ENCODE results near the gene RSPO3.
"Not testable (repeated sequence)": the region's sequence is repeated elsewhere in the genome, so short reads cannot be mapped to it uniquely, and the experiment has no call there.

Gene RSPO3

DNA sequence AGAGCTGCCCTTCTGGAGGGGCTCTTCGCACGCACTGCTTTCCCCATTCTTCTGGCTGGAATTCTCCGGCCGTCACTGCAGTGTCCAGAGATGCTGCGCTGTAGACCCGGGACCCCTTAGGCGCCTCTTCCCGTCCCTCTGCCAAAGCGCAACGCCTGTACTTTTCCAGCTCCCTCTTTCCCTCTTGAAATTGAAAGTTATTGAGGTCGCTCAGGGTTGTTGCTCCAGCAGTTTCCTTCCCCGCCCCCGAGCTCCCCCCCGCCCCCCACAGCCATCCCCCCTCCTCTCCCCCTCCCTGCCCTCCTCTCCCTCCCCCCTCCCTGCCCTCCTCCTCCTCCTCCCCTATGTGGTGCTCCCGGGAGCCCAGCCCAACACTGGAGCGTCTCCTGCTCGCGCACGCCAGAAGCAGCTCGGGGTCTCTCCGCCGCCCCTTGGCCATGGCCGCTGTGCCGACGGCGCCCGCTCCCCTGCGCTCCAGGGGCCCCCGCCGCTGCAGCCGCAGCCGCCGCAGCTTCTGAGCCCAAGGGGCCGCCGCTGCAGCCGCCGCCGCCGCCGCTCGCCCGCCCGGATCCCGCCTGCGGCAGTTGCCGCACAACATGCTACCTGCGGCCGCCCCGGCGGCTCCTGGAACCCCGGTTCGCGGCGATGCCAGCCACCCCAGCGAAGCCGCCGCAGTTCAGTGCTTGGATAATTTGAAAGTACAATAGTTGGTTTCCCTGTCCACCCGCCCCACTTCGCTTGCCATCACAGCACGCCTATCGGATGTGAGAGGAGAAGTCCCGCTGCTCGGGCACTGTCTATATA is at the start of gene RSPO3:
Gene RSPO3 (plus strand): TSS at position 374 of the 804 bp plus-strand sequence. CDS start 522 bp downstream, outside the sequence.
- peak; percentile 34 for DNase-seq (ENCODE audit: low read depth)

DNA sequence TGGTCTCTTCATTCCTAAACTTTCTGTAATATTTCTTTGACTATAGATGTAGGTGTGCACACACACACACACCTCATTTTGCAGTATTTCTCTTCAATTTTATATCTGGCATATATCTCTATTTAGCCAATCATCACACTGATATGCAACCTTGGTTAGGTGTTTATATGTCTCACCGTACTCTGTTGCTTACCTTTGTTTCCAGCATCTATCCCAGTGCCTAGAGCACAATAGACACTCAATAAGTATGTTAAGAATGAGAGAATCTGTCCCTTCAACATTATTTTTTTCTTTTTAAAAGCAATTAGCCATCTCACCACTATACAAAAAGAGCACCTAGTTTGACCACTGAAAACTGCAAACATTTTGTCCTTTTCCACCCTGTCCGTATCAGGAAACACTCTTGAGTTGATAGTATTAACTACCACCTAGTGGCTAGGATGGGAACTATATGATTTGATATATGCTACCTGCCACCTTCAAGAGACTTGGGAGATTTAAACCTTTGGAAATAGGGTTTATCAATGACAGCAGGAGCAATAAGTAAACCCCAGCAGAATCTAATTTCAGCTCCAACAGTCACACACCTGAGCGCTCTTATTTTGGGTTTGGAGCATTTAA is 48.7 kb upstream of the RSPO3 start:
- peak; percentile 33 for DNase-seq (ENCODE audit: low read depth)

DNA sequence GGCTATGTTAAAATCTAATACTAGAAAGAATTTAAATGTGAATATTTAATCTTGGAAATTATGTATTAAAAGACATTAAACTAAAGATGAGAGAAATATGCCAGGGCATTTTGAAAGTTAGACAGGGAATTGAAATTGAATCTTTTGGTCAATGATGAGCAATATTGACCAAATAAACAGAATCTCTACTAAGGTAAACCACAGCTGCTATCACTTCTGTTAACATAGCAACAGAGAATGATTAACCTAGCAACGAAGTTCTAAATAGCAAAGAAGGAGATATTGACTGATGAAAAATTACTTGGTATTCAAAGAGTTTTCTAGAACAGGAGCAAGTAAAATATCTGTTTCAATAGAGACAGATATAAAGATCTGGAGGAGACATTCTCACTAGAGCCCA is 45.2 kb upstream of the RSPO3 start:
- no peak for DNase-seq (ENCODE audit: low read depth)

DNA sequence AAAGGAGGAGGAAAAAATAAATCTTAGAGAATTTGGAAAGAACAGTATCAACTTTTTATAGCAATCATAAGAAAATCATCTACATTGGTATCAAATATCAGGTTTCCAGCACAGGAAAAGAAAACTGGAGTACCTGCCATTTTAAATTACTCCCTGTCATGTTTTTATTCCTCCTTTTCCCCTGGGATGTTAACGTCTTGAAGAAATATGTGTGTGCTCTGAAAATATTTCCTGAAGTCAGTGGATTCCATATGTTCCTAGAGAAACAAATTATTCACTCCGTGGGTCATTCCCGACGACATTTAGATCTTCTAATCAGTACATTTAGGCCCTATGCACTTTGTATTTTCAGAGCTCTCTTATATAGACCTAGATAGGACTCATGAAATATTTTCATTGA is 42.0 kb upstream of the RSPO3 start:
- no peak for DNase-seq (ENCODE audit: low read depth)

DNA sequence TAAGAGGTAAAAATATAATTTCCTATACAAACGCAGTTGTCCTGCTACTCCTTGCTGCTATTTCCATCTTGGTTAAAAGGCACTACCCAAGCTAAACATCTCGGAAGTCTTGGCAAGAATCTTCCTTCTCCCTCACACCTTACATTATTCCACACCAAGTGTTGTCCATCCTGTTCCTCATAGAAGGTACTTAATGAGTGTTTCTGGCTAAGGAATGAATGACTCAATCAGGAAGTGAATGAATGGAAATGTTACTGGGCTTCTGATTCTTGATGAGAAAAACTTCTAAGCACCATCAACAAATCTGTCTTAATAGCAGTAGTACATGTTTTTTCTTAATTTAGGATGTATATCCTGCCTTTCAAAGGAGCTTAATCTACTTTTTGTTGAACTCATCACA is 40.6 kb upstream of the RSPO3 start:
- DNase-seq (ENCODE audit: low read depth): no peak

DNA sequence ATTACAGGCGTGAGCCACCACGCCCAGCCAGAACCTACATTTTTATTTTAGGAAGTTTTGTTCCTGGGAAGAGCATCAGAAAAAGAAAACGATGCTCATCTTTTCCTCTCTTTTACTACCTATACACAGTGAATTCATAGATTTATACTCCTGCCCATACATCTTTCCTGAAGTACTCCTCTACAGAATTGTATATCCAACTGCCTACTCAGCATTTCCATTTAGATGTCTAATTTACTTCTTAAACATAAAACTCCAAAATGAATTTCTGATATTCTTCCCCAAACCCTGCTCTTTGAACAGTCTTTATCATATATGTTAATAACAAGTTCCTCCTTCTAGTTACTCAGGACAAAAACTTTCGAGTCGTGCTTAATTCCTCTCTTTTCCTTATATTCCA is 39.8 kb upstream of the RSPO3 start:
- no peak for DNase-seq (ENCODE audit: low read depth)

DNA sequence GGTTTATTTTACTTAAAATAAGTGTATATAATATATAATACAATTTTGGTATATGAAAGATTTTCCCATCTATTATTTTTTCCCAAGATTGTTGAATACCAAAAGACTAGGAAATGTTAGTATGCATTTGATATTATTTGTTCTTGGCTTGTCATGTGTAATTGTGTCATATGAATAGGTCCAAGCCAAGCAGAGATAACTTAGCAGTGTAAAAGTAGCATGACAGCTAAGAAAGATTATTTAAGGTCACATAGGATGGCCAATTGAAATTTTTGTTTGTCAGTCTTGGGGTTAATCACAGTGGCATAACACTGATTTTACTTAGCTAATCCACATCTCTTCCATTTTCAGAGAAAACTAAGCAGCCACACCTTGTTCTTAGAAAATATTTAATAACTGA is 38.8 kb upstream of the RSPO3 start:
- DNase-seq (ENCODE audit: low read depth): no peak

- no peak for DNase-seq (ENCODE audit: low read depth)
Measured at GRCh38 chr6:127080081-127080480, 38.4 kb upstream of the RSPO3 start.

- DNase-seq (ENCODE audit: low read depth): no peak
Measured at GRCh38 chr6:127083231-127083962, 35.1 kb upstream of the RSPO3 start.

- no peak for DNase-seq (ENCODE audit: low read depth)
Measured at GRCh38 chr6:127083963-127084310, 34.5 kb upstream of the RSPO3 start.

GRCh38 chr6:127085181-127085580 is 33.3 kb upstream of the RSPO3 start:
- DNase-seq (ENCODE audit: low read depth): no peak

GRCh38 chr6:127090051-127090450 is 28.4 kb upstream of the RSPO3 start:
- no peak for DNase-seq (ENCODE audit: low read depth)

GRCh38 chr6:127092466-127092865 is 26.0 kb upstream of the RSPO3 start:
- no peak for DNase-seq (ENCODE audit: low read depth)

DNA sequence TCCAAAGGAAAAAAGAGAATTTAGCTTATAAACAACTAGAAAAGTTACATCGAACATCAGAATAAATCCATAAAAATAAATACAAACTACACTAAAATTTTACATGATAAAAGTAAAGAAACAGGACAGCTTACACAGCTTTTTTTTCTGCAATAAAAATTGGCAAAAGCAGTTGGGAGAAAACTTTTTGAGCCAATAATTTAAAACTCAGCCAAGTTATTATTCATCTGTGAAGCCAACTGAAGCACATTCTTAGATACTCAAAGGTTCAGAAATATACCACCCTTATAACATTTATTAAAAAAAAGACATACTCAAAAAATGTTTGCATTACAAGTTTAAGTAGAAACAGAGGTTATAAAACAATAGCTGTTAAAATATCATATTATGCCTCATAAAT is 23.7 kb upstream of the RSPO3 start:
- no peak for DNase-seq (ENCODE audit: low read depth)

DNA sequence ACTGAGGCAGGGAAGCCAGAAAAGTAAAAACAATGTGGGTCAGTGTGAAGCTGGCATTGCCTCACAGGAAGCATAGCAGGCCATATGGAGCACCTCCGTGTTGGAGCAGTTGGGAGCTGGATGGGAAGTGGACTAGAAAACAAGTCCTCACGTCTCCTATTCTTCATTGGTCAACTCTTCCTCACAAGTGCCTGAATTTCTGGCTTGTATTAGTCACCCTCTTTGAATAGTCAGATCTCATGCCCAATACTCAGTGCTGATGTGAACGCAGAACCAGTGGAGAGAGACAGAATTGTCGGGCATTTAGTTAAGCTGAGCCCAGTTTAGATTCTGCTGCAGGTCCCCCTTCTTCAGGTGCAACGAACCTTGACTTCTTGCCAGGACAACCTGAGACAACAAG is 22.3 kb upstream of the RSPO3 start:
- DNase-seq (ENCODE audit: low read depth): no peak

DNA sequence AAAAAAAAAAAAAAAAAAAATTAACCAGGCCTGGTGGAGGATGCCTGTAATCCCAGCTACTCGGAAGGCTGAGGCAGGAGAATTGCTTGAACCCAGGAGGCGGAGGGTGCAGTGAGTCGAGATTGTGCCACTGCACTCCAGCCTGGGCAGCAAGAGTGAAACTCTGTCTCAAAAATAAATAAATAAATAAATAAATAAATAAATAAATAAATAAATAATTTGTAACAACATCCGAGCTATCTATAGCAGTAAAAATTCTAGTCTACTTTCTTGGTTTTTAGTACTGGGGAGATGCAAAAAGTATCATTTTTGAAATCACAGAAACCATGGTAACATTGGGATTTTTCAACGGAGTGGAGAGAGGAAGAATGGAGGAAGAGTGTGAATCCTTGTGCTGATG is 21.0 kb upstream of the RSPO3 start:
- DNase-seq (ENCODE audit: low read depth): not testable (repeated sequence)

GRCh38 chr6:127100510-127101140 is 17.8 kb upstream of the RSPO3 start:
- DNase-seq (ENCODE audit: low read depth): peak; percentile 32

GRCh38 chr6:127102299-127102698 is 16.2 kb upstream of the RSPO3 start:
- DNase-seq (ENCODE audit: low read depth): peak; percentile 87

- DNase-seq (ENCODE audit: low read depth): no peak
Measured at GRCh38 chr6:127102859-127103258, 15.6 kb upstream of the RSPO3 start.

GRCh38 chr6:127103482-127103881 is 15.0 kb upstream of the RSPO3 start:
- no peak for DNase-seq (ENCODE audit: low read depth)

DNA sequence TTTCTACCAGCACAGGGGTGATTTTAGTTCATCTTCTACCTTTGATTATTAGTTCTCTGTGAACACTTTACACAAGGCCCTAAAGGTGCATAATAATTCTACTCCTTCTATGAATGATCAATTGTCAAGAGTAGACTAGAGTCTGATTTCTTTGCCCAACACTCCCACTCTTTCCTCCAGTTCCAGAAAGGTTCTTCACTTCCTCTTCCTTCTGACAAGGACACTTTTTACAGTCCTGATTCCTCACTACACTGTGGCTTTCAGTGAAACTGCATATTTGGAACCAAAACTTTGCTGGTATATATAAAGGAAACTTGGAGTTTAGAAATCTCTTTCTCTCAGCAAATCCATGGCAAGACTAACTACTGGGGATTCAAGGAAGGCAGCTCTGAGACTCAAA is 10.6 kb upstream of the RSPO3 start:
- no peak for DNase-seq (ENCODE audit: low read depth)

GRCh38 chr6:127110712-127111111 is 7.8 kb upstream of the RSPO3 start:
- no peak for DNase-seq (ENCODE audit: low read depth)

DNA sequence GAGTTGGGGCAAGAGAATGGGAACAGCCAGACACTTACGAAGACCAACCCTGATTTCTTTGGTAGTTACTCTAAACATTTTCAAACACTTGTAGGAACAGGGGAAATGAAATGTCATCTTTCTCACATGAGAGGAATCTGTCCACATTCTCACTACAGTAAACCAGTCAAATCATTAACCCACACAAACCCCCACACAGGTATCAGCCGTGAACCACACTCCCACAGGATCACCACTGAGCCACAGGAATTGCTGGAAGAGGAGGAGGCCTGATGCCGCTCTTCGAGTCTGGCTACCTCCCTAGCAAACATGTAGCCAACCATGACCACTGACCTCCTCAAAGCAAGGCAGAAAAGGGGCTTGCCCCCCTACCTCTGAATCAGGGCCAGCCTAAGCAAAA is 6.9 kb upstream of the RSPO3 start:
- no peak for DNase-seq (ENCODE audit: low read depth)
